Calu3 (cell line): ENCODE results near the gene SEMA6D. TPM values are rescaled to one million over a fixed set of nuclear protein-coding genes. Genes with fewer than 3 reads are reported as not detected.

Source experiments
- BruUV-seq: library from RNA; stranded (reverse); fragments of 400-500 nt; replicated peaks from 2 replicates; lab custom pipeline; 2021; lab: Mats Ljungman, UMichigan
- CTCF ChIA-PET: fragments of 300-600 bp; sonication (Branson Sonifier 250); formaldehyde crosslinking; loops from one replicate; lab custom pipeline; 2022; ENCODE audit warnings: antibody characterized with exemption; lab: Charles Lee
- DNase-seq: peaks from one replicate; pipeline ENCODE4 v3.0.0; 2022
- H3K27ac Mint-ChIP-seq: one replicate; pipeline ENCODE4 v1.8.0; 2022; ENCODE audit warnings: mixed read lengths; ENCODE audit not compliant: unreplicated experiment
- H3K27me3 Mint-ChIP-seq: one replicate; pipeline ENCODE4 v1.8.0; 2022; ENCODE audit warnings: mixed read lengths; ENCODE audit not compliant: unreplicated experiment
- H3K36me3 Mint-ChIP-seq: one replicate; pipeline ENCODE4 v1.8.0; 2022; ENCODE audit warnings: mild to moderate bottlenecking, moderate library complexity, mixed read lengths; ENCODE audit not compliant: insufficient read depth, unreplicated experiment
- H3K4me1 Mint-ChIP-seq: one replicate; pipeline ENCODE4 v1.8.0; 2022; ENCODE audit warnings: mild to moderate bottlenecking, low read depth, mixed read lengths; ENCODE audit not compliant: unreplicated experiment
- H3K4me3 Mint-ChIP-seq: one replicate; pipeline ENCODE4 v1.8.0; 2022; ENCODE audit warnings: mild to moderate bottlenecking, low read depth, moderate library complexity, mixed read lengths; ENCODE audit not compliant: unreplicated experiment
- H3K9me3 Mint-ChIP-seq: one replicate; pipeline ENCODE4 v1.8.0; 2022; ENCODE audit warnings: low read depth, mixed read lengths; ENCODE audit not compliant: unreplicated experiment
- intact Hi-C: fragments of 100-400 bp; cut with micrococcal nuclease; formaldehyde crosslinking; loops from one replicate; pipeline ENCODE4 v1.10.0; 2022; ENCODE audit not compliant: unreplicated experiment
- total RNA-seq: library from RNA; stranded (reverse); gene quantifications from 2 replicates; pipeline ENCODE4 v1.2.3, GENCODE V29; 2022
- TF ChIP-seq, protein P1 (sequence below): fragments of 200-600 bp; IDR thresholded peaks from one replicate; pipeline ENCODE4 v1.8.0; 2022; ENCODE audit warnings: antibody characterized with exemption; ENCODE audit not compliant: unreplicated experiment

The SEMA6D gene
- total RNA-seq, 1 experiment from 2014 or later, result not detected

GRCh38 chr15:47727137-47727536 lies 9.8 kb downstream of the SEMA6D start:
- Mint-ChIP-seq H3K36me3 (no peaks in the 10 kb centered on the region), H3K4me1 (no peaks in the 10 kb centered on the region), H3K9me3 (peaks cover 8% of the 10 kb centered on the region), H3K27ac (no peak overlapping the region), H3K27me3 (no peaks in the 10 kb centered on the region), H3K4me3 (no peak overlapping the region)
- TF ChIP-seq, protein P1, sequence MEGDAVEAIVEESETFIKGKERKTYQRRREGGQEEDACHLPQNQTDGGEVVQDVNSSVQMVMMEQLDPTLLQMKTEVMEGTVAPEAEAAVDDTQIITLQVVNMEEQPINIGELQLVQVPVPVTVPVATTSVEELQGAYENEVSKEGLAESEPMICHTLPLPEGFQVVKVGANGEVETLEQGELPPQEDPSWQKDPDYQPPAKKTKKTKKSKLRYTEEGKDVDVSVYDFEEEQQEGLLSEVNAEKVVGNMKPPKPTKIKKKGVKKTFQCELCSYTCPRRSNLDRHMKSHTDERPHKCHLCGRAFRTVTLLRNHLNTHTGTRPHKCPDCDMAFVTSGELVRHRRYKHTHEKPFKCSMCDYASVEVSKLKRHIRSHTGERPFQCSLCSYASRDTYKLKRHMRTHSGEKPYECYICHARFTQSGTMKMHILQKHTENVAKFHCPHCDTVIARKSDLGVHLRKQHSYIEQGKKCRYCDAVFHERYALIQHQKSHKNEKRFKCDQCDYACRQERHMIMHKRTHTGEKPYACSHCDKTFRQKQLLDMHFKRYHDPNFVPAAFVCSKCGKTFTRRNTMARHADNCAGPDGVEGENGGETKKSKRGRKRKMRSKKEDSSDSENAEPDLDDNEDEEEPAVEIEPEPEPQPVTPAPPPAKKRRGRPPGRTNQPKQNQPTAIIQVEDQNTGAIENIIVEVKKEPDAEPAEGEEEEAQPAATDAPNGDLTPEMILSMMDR, result no peak
- intact Hi-C loops, result no loop called here
- DNase-seq, result no peak
- CTCF ChIA-PET, result interaction anchor here (0.8 kb wide), 1 partner anchor 531 kb away, joined by 3 read pairs; no protein-coding TSS in a partner anchor
- BruUV-seq, result no TSS peak

DNA sequence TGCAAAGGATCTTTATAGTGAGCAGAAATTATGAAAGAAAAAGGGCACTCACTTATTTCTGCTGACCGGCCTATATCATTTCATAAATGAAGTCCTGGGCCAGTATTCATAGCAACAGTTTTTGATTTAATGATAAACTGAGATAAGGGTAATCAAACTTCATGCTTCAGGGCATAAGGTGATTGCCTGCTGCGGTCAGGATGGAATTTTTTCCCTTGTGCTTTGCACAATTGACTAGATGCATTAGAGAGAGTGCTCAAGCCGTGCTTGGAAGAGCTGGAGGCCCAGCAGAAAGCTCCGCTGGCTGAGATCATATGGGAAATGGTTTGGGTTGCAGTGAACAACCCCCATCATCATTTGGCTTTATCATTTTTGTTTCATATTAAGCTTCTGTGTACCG lies 10.4 kb downstream of the SEMA6D start:
- H3K9me3 Mint-ChIP-seq, result peaks cover 8% of the 10 kb centered on the region
- no peak for DNase-seq
- no peaks in the 10 kb centered on the region for H3K27me3 Mint-ChIP-seq
- CTCF ChIA-PET, result interaction anchor here (0.8 kb wide), 1 partner anchor 531 kb away, joined by 3 read pairs; no protein-coding TSS in a partner anchor
- TF ChIP-seq, protein P1, result no peak
- no peak overlapping the region for H3K27ac Mint-ChIP-seq
- intact Hi-C loops, result no loop called here
- no TSS peak for BruUV-seq
- no peak overlapping the region for H3K4me3 Mint-ChIP-seq
- no peaks in the 10 kb centered on the region for H3K4me1 Mint-ChIP-seq
- no peaks in the 10 kb centered on the region for H3K36me3 Mint-ChIP-seq

- no TSS peak for BruUV-seq
- no peak for DNase-seq
- peaks cover 8% of the 10 kb centered on the region for H3K9me3 Mint-ChIP-seq
- no peak overlapping the region for H3K27ac Mint-ChIP-seq
- H3K4me3 Mint-ChIP-seq, result no peak overlapping the region
- H3K4me1 Mint-ChIP-seq, result no peaks in the 10 kb centered on the region
- H3K36me3 Mint-ChIP-seq, result no peaks in the 10 kb centered on the region
- intact Hi-C loops, result no loop called here
- TF ChIP-seq, protein P1, result no peak
- CTCF ChIA-PET, result no interaction called here
- H3K27me3 Mint-ChIP-seq, result no peaks in the 10 kb centered on the region
Measured at GRCh38 chr15:47728426-47728825, 11.1 kb downstream of the SEMA6D start.

- Mint-ChIP-seq H3K27me3 (no peaks in the 10 kb centered on the region), H3K4me1 (no peaks in the 10 kb centered on the region), H3K36me3 (no peaks in the 10 kb centered on the region), H3K9me3 (peaks cover 8% of the 10 kb centered on the region), H3K27ac (no peak overlapping the region), H3K4me3 (no peak overlapping the region)
- DNase-seq, result no peak
- TF ChIP-seq, protein P1, result no peak
- CTCF ChIA-PET, result no interaction called here
- intact Hi-C loops, result no loop called here
- BruUV-seq, result no TSS peak
Measured at GRCh38 chr15:47728886-47729285, 11.6 kb downstream of the SEMA6D start.
